K562 (cell line): Measurements from ENCODE around the gene CALD1. TPM values are rescaled to one million over a fixed set of nuclear protein-coding genes. Genes with fewer than 3 reads are reported as not detected.

ENCODE experiments used
- ATAC-seq: fragments of 200-7000 bp; cut with Tn5 transposase; 3 replicates; pipeline ENCODE4 v1.9.1; 2020; ENCODE audit warnings: moderate library complexity
- BruUV-seq: library from RNA; stranded (reverse); fragments of 400-500 nt; replicated peaks from 2 replicates; lab custom pipeline; 2021; lab: Mats Ljungman, UMichigan
- CTCF ChIA-PET: fragments of 300-600 bp; formaldehyde crosslinking; extraction: SDS; loops from one replicate; lab custom pipeline; 2021; ENCODE audit warnings: low intra/inter-chr PET ratio; lab: Yijun Ruan, JAX
- POLR2A ChIA-PET: fragments of 300-600, 350-650 bp; sonication (Branson Sonifier 250); formaldehyde crosslinking; extraction: SDS; loops from one replicate; lab custom pipeline; 2021; ENCODE audit warnings: antibody characterized with exemption, inconsistent platforms; lab: Yijun Ruan, JAX
- DNase-seq, 4 experiments: peaks; one replicate each; pipeline versions ENCODE4 v3.0.0 to v3.0.0-alpha.2; 2011 to 2018; ENCODE audit warnings: low spot score in 3 of 4, mixed read lengths in 3 of 4; ENCODE audit errors: extremely low read depth in 1 of 4
- FAIRE-seq: peaks from 2 replicates; lab custom pipeline; 2011; peaks lifted over from hg19 to GRCh38; lab: Jason Lieb, UNC
- H2AFZ ChIP-seq: 2 replicates; pipeline ENCODE4 v1.6.0; 2011; ENCODE audit warnings: low read depth, low read length, control low read depth, inconsistent platforms
- H3K27ac ChIP-seq: fragments of 200-600 bp; 3 replicates; pipeline ENCODE4 v1.8.0; 2011; ENCODE audit warnings: low read depth, mild to moderate bottlenecking, control low read depth, inconsistent platforms, low read length, moderate library complexity, mixed read lengths; ENCODE audit errors: extremely low read depth
- H3K27me3 ChIP-seq, 2 experiments: fragments of 300-600 bp in 1 of 2; 2 replicates in 1 of 2; 3 replicates in 1 of 2; pipeline versions ENCODE4 v1.6.0 to v1.8.0; 2011; ENCODE audit warnings: inconsistent platforms in 2 of 2, low read length in 2 of 2, mild to moderate bottlenecking in 1 of 2, mixed read lengths in 1 of 2, moderate library complexity in 1 of 2; ENCODE audit not compliant: control insufficient read depth in 2 of 2, insufficient read depth in 2 of 2
- H3K36me3 ChIP-seq: fragments of 300-600 bp; 3 replicates; pipeline ENCODE4 v1.8.0; 2011; ENCODE audit warnings: mild to moderate bottlenecking, low read length, inconsistent platforms; ENCODE audit not compliant: control insufficient read depth, insufficient read depth
- H3K4me1 ChIP-seq, 2 experiments: fragments of 200-600 bp in 1 of 2; replicated peaks in 1 of 2; 2 replicates in 1 of 2; 3 replicates in 1 of 2; pipeline versions ENCODE4 v1.5.1 to v1.8.0; 2011; ENCODE audit warnings: inconsistent platforms in 2 of 2, low read length in 2 of 2, mild to moderate bottlenecking in 1 of 2, mixed read lengths in 1 of 2, moderate library complexity in 1 of 2; ENCODE audit not compliant: control insufficient read depth in 2 of 2, insufficient read depth in 2 of 2
- H3K4me2 ChIP-seq: 2 replicates; pipeline ENCODE4 v1.6.1; 2011; ENCODE audit warnings: low read length, control low read depth, inconsistent platforms, mixed read lengths; ENCODE audit not compliant: insufficient read depth
- H3K4me3 ChIP-seq: fragments of 200-600 bp; sonication (generic), shearing (Covaris generic); 2 replicates; pipeline ENCODE4 v1.5.1; 2016; ENCODE audit warnings: control low read depth, inconsistent platforms
- H3K79me2 ChIP-seq: fragments of 200-600 bp; 3 replicates; pipeline ENCODE4 v1.8.0; 2011; ENCODE audit warnings: low read length, inconsistent platforms; ENCODE audit not compliant: control insufficient read depth, insufficient read depth
- H3K9ac ChIP-seq, 2 experiments: 2 replicates each; pipeline versions ENCODE4 v1.6.0 to v1.6.1; 2011; ENCODE audit warnings: low read depth in 2 of 2, low read length in 2 of 2, control low read depth in 1 of 2, inconsistent platforms in 1 of 2, mild to moderate bottlenecking in 1 of 2, mixed read lengths in 1 of 2; ENCODE audit not compliant: insufficient read depth in 1 of 2
- H3K9me1 ChIP-seq: one replicate; pipeline ENCODE4 v1.6.0; 2011; ENCODE audit warnings: inconsistent platforms, mild to moderate bottlenecking, low read length, moderate library complexity; ENCODE audit not compliant: control insufficient read depth, insufficient read depth
- H3K9me3 ChIP-seq: replicated peaks from 2 replicates; pipeline ENCODE4 v1.5.1; 2011; ENCODE audit warnings: low read depth, low read length, inconsistent platforms; ENCODE audit not compliant: control insufficient read depth, insufficient read depth
- H4K20me1 ChIP-seq: replicated peaks from 2 replicates; pipeline ENCODE4 v1.6.1; 2011; ENCODE audit warnings: low read length, inconsistent platforms, mixed read lengths; ENCODE audit not compliant: control insufficient read depth, insufficient read depth
- ARHGAP35 ChIP-seq: fragments of 450-650 bp; IDR thresholded peaks from 2 replicates; pipeline ENCODE4 v1.6.1; 2018; ENCODE audit not compliant: partially characterized antibody
- ATF2 ChIP-seq: sonication (generic); formaldehyde crosslinking; IDR thresholded peaks from 2 replicates; pipeline ENCODE4 v1.8.1; 2022; ENCODE audit warnings: missing genetic modification reagents
- E2F4 ChIP-seq: sonication (generic); formaldehyde crosslinking; IDR thresholded peaks from 2 replicates; pipeline ENCODE4 v1.8.0; 2022; ENCODE audit warnings: mild to moderate bottlenecking, low read depth, missing genetic modification reagents
- MEF2A ChIP-seq: IDR thresholded peaks from 2 replicates; pipeline ENCODE4 v1.6.1; 2011; ENCODE audit warnings: low read depth, mild to moderate bottlenecking, low read length, moderate library complexity; ENCODE audit not compliant: control insufficient read depth
- PHF21A ChIP-seq: fragments of 450-650 bp; IDR thresholded peaks from 2 replicates; pipeline ENCODE4 v1.6.1; 2017; ENCODE audit warnings: low read depth, borderline replicate concordance
- SPI1 ChIP-seq: IDR thresholded peaks from 2 replicates; pipeline ENCODE4 v1.6.1; 2011; ENCODE audit warnings: low read depth, low read length, control low read depth, borderline replicate concordance
- WGBS: fragments of 100-300 bp; shearing (Covaris generic); methylation state at CpG from one replicate; pipeline ENCODE4 v1.1.6; 2016; ENCODE audit warnings: low coverage, mixed read lengths; ENCODE audit not compliant: insufficient coverage; ENCODE audit errors: missing lambda C conversion rate; 5-methylcytosine and 5-hydroxymethylcytosine counted together
- in situ Hi-C: fragments of 300-500 bp; cut with MboI; formaldehyde crosslinking; loops from 4 replicates; pipeline ENCODE4 v1.15.0; 2018; ENCODE audit warnings: inconsistent platforms, mixed read lengths
- intact Hi-C: fragments of 100-400 bp; cut with micrococcal nuclease; formaldehyde crosslinking; loops from 2 replicates; pipeline ENCODE4 v1.14.2; 2022
- polyA plus RNA-seq, 8 experiments: library from polyadenylated mRNA; depleted of rRNA in 4 of 8; stranded (reverse) in 5 of 8; unstranded in 3 of 8; fragments of >200 nt; fragmentation: Nextera tagmentation in 2 of 8; fragmentation: Illumina TruSeq in 1 of 8; extraction: Ambion mirVana in 2 of 8; extraction: Trizol in 1 of 8; gene quantifications; 2 replicates each; pipeline versions ENCODE4 v1.2.1 to v1.2.3, GENCODE V29; 2011 to 2014; ENCODE audit warnings: inconsistent platforms in 1 of 8, missing spikeins in 1 of 8
- total RNA-seq, 7 experiments: library from RNA; depleted of rRNA in 6 of 7; stranded (reverse); fragments of >200 nt in 6 of 7; fragmentation: Illumina TruSeq in 2 of 7; extraction: Trizol in 2 of 7; gene quantifications; 2 replicates each; pipeline versions ENCODE4 v1.2.1 to v1.2.3, GENCODE V29; 2011 to 2021; ENCODE audit warnings: low replicate concordance in 1 of 7

CALD1 gene
- total and polyA plus RNA-seq, 9 of the 15 experiments (the other 6 are each of a cell fraction or from before 2014, with no cell fraction given): 0.40 TPM; not detected in 8

- 0% methylated on average over 2 of the region's 2 CpGs for WGBS
- ATAC-seq: no peak
- CTCF ChIA-PET: no interaction called here
- POLR2A ChIA-PET: interaction anchor here (0.6 kb wide), 1 partner anchor 53 kb away, joined by 3 read pairs; no protein-coding TSS in a partner anchor
- DNase-seq: no peak
- Histone ChIP-seq H3K9me1 (no peaks in the 10 kb centered on the region), H3K79me2 (no peaks in the 10 kb centered on the region), H3K4me1 (no peaks in the 10 kb centered on the region), H4K20me1 (no peaks in the 10 kb centered on the region), H3K4me3 (no peak overlapping the region), H3K27ac (no peak overlapping the region), H3K9ac (no peak overlapping the region), H3K4me2 (no peak overlapping the region), H3K36me3 (no peaks in the 10 kb centered on the region), H3K27me3 (peaks cover 2 to 7% of the 10 kb centered on the region in 2 experiments; a peak in 3 of 5 replicates), H2AFZ (no peak overlapping the region), H3K9me3 (no peaks in the 10 kb centered on the region)
- no peak for TF ChIP-seq SPI1
- TF ChIP-seq E2F4 (CRISPR knock-in tag): no peak
- no peak for TF ChIP-seq PHF21A
- no peak for TF ChIP-seq ARHGAP35
- no peak for TF ChIP-seq MEF2A
- no peak for TF ChIP-seq ATF2 (CRISPR knock-in tag)
- intact Hi-C loops: no loop called here
- BruUV-seq: no TSS peak
- in situ Hi-C loops: no loop called here
- no peak for FAIRE-seq
Measured at GRCh38 chr7:134804351-134804750, 24.9 kb downstream of the CALD1 start.
